ENCODE data around the gene MAML3.

DNA sequence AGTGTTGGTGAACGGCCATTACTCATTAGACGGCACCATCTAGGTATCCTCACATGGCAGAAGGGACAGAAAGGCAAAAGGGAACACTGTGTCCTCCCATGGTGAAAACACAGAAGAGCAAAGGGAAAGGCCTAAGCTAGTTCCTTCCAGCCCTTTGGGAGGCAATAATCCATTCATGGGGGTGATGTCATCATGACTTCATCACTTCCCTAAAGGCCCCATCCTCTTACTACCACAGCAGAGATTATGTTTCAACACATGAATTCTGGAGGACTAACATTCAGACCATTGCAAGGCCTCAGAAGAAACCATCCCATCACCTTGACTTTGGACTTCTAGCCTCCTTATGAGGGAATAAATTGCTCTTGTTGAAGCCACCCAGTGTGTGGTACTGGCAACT lies 250.1 kb downstream of the MAML3 start:
- TF ChIP-seq, protein P1, sequence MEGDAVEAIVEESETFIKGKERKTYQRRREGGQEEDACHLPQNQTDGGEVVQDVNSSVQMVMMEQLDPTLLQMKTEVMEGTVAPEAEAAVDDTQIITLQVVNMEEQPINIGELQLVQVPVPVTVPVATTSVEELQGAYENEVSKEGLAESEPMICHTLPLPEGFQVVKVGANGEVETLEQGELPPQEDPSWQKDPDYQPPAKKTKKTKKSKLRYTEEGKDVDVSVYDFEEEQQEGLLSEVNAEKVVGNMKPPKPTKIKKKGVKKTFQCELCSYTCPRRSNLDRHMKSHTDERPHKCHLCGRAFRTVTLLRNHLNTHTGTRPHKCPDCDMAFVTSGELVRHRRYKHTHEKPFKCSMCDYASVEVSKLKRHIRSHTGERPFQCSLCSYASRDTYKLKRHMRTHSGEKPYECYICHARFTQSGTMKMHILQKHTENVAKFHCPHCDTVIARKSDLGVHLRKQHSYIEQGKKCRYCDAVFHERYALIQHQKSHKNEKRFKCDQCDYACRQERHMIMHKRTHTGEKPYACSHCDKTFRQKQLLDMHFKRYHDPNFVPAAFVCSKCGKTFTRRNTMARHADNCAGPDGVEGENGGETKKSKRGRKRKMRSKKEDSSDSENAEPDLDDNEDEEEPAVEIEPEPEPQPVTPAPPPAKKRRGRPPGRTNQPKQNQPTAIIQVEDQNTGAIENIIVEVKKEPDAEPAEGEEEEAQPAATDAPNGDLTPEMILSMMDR (CRISPR knock-in tag; IDR thresholded peaks at IDR 0.05), result no peak
- no peak for TF ChIP-seq MAZ (IDR thresholded peaks at IDR 0.05; ENCODE audit: borderline replicate concordance, low read depth, low read length)
- no peak for TF ChIP-seq MAZ (CRISPR knock-in tag; IDR thresholded peaks at IDR 0.05; ENCODE audit: low read depth)
- TF ChIP-seq ARNT (IDR thresholded peaks at IDR 0.05), result no peak

Data from HepG2 (cell line).